ELF-1 (cell line): ENCODE measurements around the gene PLAAT3.
"Not testable (repeated sequence)": the region's sequence is repeated elsewhere in the genome, so short reads cannot be mapped to it uniquely, and the experiment has no call there.

Experiments used
- DNase-seq: peaks from one replicate; pipeline ENCODE4 v3.0.0-alpha.2; 2016; ENCODE audit warnings: low read depth, low spot score

Gene PLAAT3

DNA sequence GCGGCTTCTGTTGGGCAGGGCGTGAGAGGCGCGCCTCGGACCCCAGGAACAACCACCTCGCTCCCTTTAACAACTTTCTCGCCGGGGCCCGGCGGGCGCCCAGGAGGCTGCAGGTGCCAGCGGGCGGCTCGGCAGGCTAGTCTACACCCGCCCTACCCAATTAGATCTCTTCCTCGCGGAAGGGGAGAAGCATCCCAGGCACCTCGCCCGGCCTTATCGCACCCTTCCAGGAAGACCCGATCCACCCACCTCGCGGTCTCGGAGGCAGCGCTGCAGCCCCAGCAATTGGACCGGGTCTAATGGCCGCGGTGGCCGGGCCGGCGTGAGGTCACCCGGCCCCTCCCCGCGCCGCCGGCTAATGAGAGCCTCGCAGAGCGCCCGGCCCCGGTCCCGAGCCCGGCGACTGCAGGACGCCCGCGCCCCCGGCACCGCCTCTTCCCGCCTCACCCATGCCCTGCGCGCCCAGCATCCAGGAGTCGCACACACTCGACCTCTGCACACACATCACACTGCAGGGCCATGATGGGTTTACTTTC lies at the start of gene PLAAT3:
Gene PLAAT3, minus strand, starts transcription at position 298 of the 536 bp plus-strand sequence. CDS start 419 bp downstream, outside the sequence.
- peak; percentile 85 for DNase-seq

DNA sequence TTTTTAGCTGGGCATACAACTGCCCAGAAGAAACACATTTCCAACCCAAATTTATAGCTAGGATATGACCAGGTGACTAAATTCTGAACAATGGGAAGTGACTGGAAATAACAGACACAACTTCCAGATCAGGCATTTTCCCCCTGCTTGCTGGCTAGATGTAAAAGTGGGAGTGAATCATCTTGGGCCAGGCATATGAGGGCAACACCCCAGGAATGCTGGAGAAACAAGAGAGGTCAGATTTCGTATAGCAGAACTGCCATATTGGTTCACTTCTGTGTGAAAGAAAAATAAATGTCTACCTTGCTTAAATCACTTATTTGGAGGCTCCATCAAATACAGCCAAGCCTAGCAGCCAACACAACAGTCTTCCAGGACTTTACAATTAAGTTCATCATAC lies 49.6 kb upstream of the PLAAT3 start:
- DNase-seq = no peak

DNA sequence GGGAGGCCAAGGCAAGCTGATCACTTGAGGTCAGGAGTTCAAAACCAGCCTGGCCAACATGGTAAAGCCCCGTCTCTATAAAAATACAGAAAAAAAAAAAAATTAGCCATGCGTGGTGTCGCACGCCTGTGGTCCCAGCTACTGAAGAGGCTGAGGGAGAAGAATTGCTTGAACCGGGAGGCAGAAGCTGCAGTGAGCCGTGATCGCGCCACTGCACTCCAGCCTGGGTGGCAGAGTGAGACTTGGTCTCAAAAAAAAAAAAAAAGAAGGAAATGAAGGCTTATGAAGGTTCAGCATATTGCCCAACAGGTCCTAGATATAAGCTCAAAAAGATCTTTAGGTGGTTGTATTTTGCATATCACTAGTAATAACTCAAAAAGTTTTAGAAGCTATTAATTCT lies 46.7 kb upstream of the PLAAT3 start:
- DNase-seq = no peak

DNA sequence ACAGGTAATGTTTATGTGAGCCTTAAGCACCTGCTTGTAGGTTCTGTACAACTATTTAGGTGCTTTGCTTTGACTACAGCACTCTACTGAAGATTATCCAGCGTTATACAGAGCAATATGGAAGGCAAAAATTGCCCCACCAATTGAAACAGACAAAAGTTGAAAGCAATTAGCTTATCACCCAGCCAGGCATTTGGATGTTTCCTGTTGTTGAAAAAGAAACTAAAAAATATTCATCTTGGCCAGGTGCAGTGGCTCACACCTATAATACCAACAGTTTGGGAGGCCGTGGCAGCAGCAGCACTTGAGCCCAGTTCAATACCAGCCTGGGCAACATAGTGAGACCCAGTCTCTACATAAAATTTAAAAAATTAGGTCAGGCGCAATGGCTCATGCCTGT lies 38.4 kb upstream of the PLAAT3 start:
- no peak for DNase-seq

- no peak for DNase-seq
Measured at GRCh38 chr11:63643205-63643604, 29.0 kb upstream of the PLAAT3 start.

DNA sequence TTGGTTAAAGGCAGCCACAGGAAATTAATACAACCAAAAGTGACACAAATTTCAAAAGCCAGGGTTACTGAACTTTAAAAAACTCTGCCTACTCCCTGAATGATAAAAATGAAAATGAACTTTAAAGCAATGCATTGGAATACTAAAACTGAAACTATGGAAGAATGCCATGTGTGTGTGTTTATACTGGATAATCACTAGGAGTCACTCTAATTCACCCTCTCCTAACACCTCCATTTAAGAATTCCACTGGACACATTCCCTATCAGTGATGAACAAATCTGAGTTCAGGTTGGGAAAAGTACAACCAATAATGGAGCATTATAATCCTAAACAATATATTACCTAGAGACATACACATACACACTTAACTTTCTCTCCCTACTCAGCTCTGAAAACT lies 27.5 kb upstream of the PLAAT3 start:
- DNase-seq = no peak

DNA sequence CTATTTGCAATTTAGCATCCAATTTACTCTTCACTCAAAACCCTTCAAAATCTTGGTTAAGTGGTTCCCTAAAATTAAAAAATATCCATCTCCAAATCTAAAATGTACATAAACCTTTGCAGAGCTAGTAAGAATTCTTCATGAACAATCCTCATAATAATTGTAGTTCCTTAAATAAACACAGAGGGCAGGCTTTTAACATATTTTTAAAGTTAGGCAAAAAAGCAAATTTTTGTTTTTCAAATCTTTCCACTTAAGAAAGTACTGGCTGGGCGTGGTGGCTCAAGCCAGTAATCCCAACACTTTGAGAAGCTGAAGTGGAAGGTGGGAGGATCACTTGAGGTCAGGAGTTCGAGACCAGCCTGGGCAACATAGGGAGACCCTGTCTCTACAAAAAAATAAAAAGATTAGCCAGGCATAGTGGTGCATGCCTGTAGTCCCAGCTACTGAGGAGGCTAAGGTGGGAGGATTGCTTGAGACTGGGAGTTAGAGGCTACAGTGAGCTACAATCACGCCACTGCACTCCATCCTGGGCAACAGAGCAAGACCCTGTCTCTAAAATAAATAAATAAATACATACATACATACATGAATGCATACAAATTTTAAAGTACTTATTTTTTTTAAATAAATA lies 25.1 kb upstream of the PLAAT3 start:
- no peak for DNase-seq

DNA sequence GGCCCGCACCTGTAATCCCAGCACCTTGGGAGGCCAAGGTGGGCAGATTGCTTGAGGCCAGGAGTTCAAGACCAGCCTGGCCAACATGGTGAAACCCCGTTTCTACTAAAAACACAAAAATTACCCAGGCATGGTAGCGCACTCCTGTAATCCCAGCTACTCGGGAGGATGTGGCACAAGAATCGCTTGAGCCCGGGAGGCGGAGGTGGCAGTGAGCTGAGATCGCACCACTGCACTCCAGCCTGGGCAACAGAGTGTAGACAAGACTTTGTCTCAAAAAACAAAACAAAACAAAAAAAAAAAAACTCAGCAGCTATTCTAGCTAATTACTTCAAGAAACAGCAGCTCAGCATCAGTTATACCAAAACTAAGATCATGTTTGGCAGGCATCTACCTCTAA lies 24.2 kb upstream of the PLAAT3 start:
- DNase-seq = not testable (repeated sequence)

- DNase-seq = peak; percentile 77
Measured at GRCh38 chr11:63635762-63636465, 21.7 kb upstream of the PLAAT3 start.

- no peak for DNase-seq
Measured at GRCh38 chr11:63629426-63629825, 15.2 kb upstream of the PLAAT3 start.

- DNase-seq = no peak
Measured at GRCh38 chr11:63623513-63624140, 9.4 kb upstream of the PLAAT3 start.

GRCh38 chr11:63622323-63622722 lies 8.1 kb upstream of the PLAAT3 start:
- peak; percentile 61 for DNase-seq

- no peak for DNase-seq
Measured at GRCh38 chr11:63621071-63621470, 6.8 kb upstream of the PLAAT3 start.

DNA sequence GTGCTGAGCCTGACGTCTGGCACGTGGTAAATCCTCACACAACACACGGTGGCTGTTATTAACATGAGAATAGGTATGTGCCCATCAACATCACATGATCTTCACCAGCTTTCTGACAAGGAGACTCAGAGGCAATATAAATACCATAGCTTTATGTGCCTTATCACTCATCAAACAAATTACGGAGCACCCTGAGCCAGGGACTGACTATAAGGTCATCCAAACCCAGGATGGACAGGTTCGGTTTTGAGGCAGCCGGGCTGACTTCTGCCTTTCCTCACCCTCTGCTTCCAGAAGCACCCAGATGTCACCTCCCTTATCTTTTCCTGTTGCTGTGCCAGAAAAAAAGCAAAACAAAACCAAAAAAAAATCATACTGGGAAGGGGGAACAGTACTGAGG lies 5.7 kb upstream of the PLAAT3 start:
- no peak for DNase-seq

- DNase-seq = not testable (repeated sequence)
Measured at GRCh38 chr11:63617686-63618085, 3.5 kb upstream of the PLAAT3 start.

DNA sequence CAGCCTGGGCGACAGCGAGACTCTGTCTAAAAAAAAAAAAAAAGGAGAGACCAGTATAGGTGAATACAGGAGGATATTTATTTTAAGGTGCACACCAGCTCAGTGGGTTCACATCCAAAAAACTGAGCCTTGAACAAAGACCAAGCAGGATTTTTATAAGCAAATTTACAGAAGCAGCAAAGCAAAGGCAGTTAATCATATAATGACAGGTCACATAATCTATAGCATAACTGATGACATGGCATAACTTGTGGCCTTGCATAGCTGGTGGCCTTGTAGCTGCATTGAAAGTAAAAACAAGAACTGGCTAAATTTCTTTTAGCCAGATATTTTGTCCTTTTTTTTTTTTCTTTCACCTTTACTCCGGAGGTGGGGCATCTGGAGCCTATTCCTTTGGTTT lies 2.7 kb upstream of the PLAAT3 start:
- no peak for DNase-seq

DNA sequence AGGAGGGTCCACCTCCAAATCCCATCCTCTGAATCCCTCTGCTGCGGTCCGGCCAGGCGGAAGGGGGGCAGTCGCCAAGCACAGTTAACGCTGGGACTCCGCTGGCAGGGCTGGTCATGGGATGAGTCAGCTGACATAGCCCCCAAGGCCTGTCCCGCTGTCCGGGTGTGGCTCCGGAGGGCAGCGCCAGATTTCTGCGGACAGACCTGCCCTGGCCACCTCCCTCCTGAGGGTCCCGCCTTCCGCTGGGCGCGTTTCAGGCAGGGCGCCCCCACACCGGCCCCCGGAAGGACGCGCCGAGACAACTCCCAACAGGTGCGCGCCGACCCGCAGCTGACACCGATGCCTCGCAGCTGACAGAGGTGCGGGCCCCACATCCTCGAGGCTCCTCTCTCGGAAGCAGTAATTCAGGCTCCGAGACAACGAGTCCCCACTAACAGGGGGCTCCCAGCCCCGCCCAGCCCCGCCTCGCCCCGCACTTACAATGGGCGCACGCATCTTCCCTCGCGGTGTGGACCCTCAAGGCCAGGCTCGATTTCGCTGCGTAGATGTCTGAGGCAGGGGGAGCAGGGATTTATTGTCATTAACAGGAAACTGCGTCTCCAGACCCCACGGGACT lies 607 bp downstream of the PLAAT3 start:
- peak; percentile 76 for DNase-seq

- DNase-seq = no peak
Measured at GRCh38 chr11:63612181-63612580, 2.1 kb downstream of the PLAAT3 start.

GRCh38 chr11:63611395-63611747 lies 2.9 kb downstream of the PLAAT3 start:
- no peak for DNase-seq

- DNase-seq = peak; percentile 75
Measured at GRCh38 chr11:63610604-63611394, 3.4 kb downstream of the PLAAT3 start.

- peak; percentile 19 for DNase-seq
Measured at GRCh38 chr11:63609971-63610580, 4.2 kb downstream of the PLAAT3 start.
